Measurements from ENCODE around the gene MTFR1L. TPM values are rescaled to one million over a fixed set of nuclear protein-coding genes. Genes with fewer than 3 reads are reported as not detected.

MTFR1L gene
- polyA plus RNA-seq, 2 of the 4 experiments (the other 2 are of a cell fraction), result 26.1 TPM

DNA sequence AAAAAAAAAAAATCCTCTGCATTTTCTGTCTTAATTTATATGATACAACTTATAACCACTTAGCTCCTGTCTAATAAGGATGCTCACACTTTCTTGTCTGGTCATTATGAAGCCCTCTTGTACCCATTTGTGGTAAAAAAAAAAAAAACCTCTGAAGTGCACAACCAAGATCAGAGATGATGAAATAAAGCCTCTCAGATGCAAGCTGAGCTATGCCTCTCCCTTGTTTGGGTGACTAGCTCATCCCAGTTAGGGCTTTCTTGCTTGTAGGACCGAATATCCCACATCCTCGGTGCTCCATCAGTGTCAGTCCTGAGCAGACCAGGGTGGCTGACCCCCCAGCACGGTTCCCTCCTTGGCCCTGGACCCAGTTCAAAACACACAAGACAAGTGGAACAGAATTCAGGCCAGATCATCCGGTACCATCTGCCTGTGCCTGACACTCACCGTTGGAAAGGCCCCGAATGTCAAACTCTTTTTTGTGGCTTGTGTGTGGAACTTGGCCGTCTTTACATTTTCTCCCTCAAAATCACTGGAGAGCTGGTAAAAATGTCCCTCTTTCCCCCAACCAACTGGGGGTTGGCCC, 26.1 kb upstream of the MTFR1L start (continued):
- no peak for TF ChIP-seq ZC3H11A (IDR thresholded peaks at IDR 0.05)
- no peak for TF ChIP-seq FOXS1 (CRISPR knock-in tag; IDR thresholded peaks at IDR 0.05)
- TF ChIP-seq RAD21 (conservative IDR thresholded peaks at IDR 0.05 in 1 of 2, IDR thresholded peaks at IDR 0.05 in 1 of 2), result no peak

GRCh38 chr1:25794325-25794724, 25.4 kb upstream of the MTFR1L start:
- ATAC-seq (no peak), DNase-seq (ENCODE audit: low read depth in 1 of 2, low spot score in 1 of 2) (no peak), FAIRE-seq (no peak)
- no peak for TF ChIP-seq ESRRA (IDR thresholded peaks at IDR 0.05; ENCODE audit: borderline replicate concordance, low read length)
- TF ChIP-seq POLR2AphosphoS2 (conservative IDR thresholded peaks at IDR 0.05; ENCODE audit: low read length), result no peak
- TF ChIP-seq ZFP36 (IDR thresholded peaks at IDR 0.05; ENCODE audit: borderline replicate concordance, partially characterized antibody), result no peak
- TF ChIP-seq TP53 (CRISPR knock-in tag; IDR thresholded peaks at IDR 0.05), result no peak
- TF ChIP-seq CBX8 (IDR thresholded peaks at IDR 0.05), result no peak
- TF ChIP-seq CEBPB (IDR thresholded peaks at IDR 0.05), result no peak
- no peak for TF ChIP-seq HEYL (CRISPR knock-in tag; IDR thresholded peaks at IDR 0.05)
- TF ChIP-seq MAZ (IDR thresholded peaks at IDR 0.05; ENCODE audit: borderline replicate concordance, low read depth, low read length), result no peak
- TF ChIP-seq NR3C1 (IDR thresholded peaks at IDR 0.05), result no peak
- no peak for TF ChIP-seq NPAS2 (CRISPR knock-in tag; IDR thresholded peaks at IDR 0.05; ENCODE audit: borderline replicate concordance)
- TF ChIP-seq BCL3 (IDR thresholded peaks at IDR 0.05), result no peak
- no peak for TF ChIP-seq TFCP2L1 (CRISPR knock-in tag; IDR thresholded peaks at IDR 0.05)
- TF ChIP-seq ATOH8 (CRISPR knock-in tag; IDR thresholded peaks at IDR 0.05; ENCODE audit: low read depth), result no peak
- TF ChIP-seq EHMT2 (IDR thresholded peaks at IDR 0.05; ENCODE audit: low read depth), result no peak
- POLR2A ChIA-PET, result no interaction called here
- no peak overlapping the region for H3K27ac ChIP-seq
- H3K4me1 ChIP-seq, result no peaks in the 10 kb centered on the region; the same call in 2 of the 3 replicates
- WGBS (ENCODE audit: missing lambda C conversion rate), result 75% methylated on average over 8 of the region's 8 CpGs
- no peak overlapping the region for H3K4me3 ChIP-seq
- H3K4me2 ChIP-seq, result no peak overlapping the region
- H3K9me3 ChIP-seq, result no peaks in the 10 kb centered on the region
- CTCF ChIA-PET, result interaction anchor here (0.6 to 2.1 kb wide), 4 partner anchors 143 to 1308 kb away, joined by 3 to 5 read pairs (median 3); no protein-coding TSS in a partner anchor

GRCh38 chr1:25795211-25795610, 24.5 kb upstream of the MTFR1L start:
- Histone ChIP-seq H3K4me3 (no peak overlapping the region), H3K9me3 (no peaks in the 10 kb centered on the region), H3K27ac (no peak overlapping the region), H3K4me2 (no peak overlapping the region), H3K4me1 (peaks cover 4% of the 10 kb centered on the region; the same call in 1 of the 3 replicates)
- TF ChIP-seq BHLHE40 (IDR thresholded peaks at IDR 0.05; ENCODE audit: low read depth, low read length) (no peak), CBX2 (IDR thresholded peaks at IDR 0.05; ENCODE audit: borderline replicate concordance, low read depth) (no peak), JUN (IDR thresholded peaks at IDR 0.05) (no peak), POLR2AphosphoS2 (conservative IDR thresholded peaks at IDR 0.05; ENCODE audit: low read length) (no peak), HDAC2 (IDR thresholded peaks at IDR 0.05) (no peak), SMC3 (IDR thresholded peaks at IDR 0.05) (no peak), RFX5 (IDR thresholded peaks at IDR 0.05) (no peak), CHD4 (IDR thresholded peaks at IDR 0.05; ENCODE audit: borderline replicate concordance) (no peak), POLR2A (IDR thresholded peaks at IDR 0.05; ENCODE audit: low read length) (no peak), E2F6 (IDR thresholded peaks at IDR 0.05; ENCODE audit: borderline replicate concordance, low read depth) (no peak), TP53 (CRISPR knock-in tag; IDR thresholded peaks at IDR 0.05) (no peak), FOSL2 (IDR thresholded peaks at IDR 0.05) (no peak), FOSL2 (CRISPR knock-in tag; IDR thresholded peaks at IDR 0.05) (no peak)
- TF ChIP-seq, protein P1, sequence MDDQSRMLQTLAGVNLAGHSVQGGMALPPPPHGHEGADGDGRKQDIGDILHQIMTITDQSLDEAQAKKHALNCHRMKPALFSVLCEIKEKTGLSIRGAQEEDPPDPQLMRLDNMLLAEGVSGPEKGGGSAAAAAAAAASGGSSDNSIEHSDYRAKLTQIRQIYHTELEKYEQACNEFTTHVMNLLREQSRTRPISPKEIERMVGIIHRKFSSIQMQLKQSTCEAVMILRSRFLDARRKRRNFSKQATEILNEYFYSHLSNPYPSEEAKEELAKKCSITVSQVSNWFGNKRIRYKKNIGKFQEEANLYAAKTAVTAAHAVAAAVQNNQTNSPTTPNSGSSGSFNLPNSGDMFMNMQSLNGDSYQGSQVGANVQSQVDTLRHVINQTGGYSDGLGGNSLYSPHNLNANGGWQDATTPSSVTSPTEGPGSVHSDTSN (IDR thresholded peaks at IDR 0.05), result no peak
- POLR2A ChIA-PET, result no interaction called here
- no peak for FAIRE-seq
- no peak for DNase-seq (ENCODE audit: low read depth in 1 of 2, low spot score in 1 of 2)
- CTCF ChIA-PET, result interaction anchor here (0.7 to 1.7 kb wide), 10 partner anchors 13 to 317 kb away, joined by 3 to 13 read pairs (median 4); no protein-coding TSS in a partner anchor
- 64% methylated on average over 2 of the region's 2 CpGs for WGBS (ENCODE audit: missing lambda C conversion rate)
- ATAC-seq, result no peak
